Thyroid gland (tissue), 4 donors: ENCODE results near the gene MAPK6.

Experiments
- CTCF ChIP-seq, 6 experiments: fragments of 200-600 bp in 3 of 6; fragments of 450-650 bp in 3 of 6; sonication (generic) in 3 of 6; IDR thresholded peaks; one replicate each; pipeline ENCODE4 v1.5.1; 2016 to 2019; ENCODE audit warnings: antibody characterized with exemption in 6 of 6, mild to moderate bottlenecking in 2 of 6, inconsistent platforms in 1 of 6, moderate library complexity in 1 of 6
- POLR2A ChIP-seq, 2 donors: fragments of 450-650 bp; IDR thresholded peaks; one replicate each; pipeline ENCODE4 v1.6.1; 2017; ENCODE audit warnings: antibody characterized with exemption in 2 of 2, mild to moderate bottlenecking in 2 of 2, moderate library complexity in 1 of 2

- no peak for TF ChIP-seq POLR2A (IDR thresholded peaks at IDR 0.05)
- peak in 1 of 6 experiments; percentile 11 for TF ChIP-seq CTCF (IDR thresholded peaks at IDR 0.05)
These were observed 93.3 kb downstream of the MAPK6 start for GRCh38 chr15:52112203-52112750.
